CD14-positive monocyte (primary cell): ENCODE measurements around the gene PLA2G2E. TPM values are rescaled to one million over a fixed set of nuclear protein-coding genes. Genes with fewer than 3 reads are reported as not detected.

Source experiments
- DNase-seq, 3 donors: peaks; one replicate each; pipeline ENCODE4 v3.0.0-alpha.2; 2011 to 2022
- H2AFZ ChIP-seq: 2 replicates; pipeline ENCODE4 v1.6.0; 2012; ENCODE audit warnings: mild to moderate bottlenecking, low read depth, low read length, inconsistent platforms; ENCODE audit not compliant: insufficient read depth, poor library complexity, severe bottlenecking
- H3K27ac ChIP-seq, 2 donors: 1 replicate in 1 of 2; 2 replicates in 1 of 2; pipeline ENCODE4 v1.5.1; 2012 to 2013; ENCODE audit warnings: low read length in 2 of 2, control low read depth in 1 of 2, inconsistent platforms in 1 of 2, low read depth in 1 of 2, mild to moderate bottlenecking in 1 of 2
- H3K27me3 ChIP-seq, 2 donors: one replicate each; pipeline versions ENCODE4 v1.6.0 to v1.6.1; 2011 to 2013; ENCODE audit warnings: low read length in 2 of 2; ENCODE audit not compliant: control insufficient read depth in 2 of 2, insufficient read depth in 2 of 2
- H3K36me3 ChIP-seq, 2 donors: replicated peaks in 1 of 2; 1 replicate in 1 of 2; 2 replicates in 1 of 2; pipeline versions ENCODE4 v1.5.1 to v1.6.1; 2012 to 2013; ENCODE audit warnings: low read length in 2 of 2, control low read depth in 1 of 2, inconsistent platforms in 1 of 2, mild to moderate bottlenecking in 1 of 2; ENCODE audit not compliant: insufficient read depth in 2 of 2, control insufficient read depth in 1 of 2
- H3K4me1 ChIP-seq, 2 donors: 1 replicate in 1 of 2; 2 replicates in 1 of 2; pipeline versions ENCODE4 v1.5.1 to v1.6.1; 2012 to 2013; ENCODE audit warnings: low read length in 2 of 2, control low read depth in 1 of 2, inconsistent platforms in 1 of 2, mild to moderate bottlenecking in 1 of 2, moderate library complexity in 1 of 2; ENCODE audit not compliant: insufficient read depth in 2 of 2, control insufficient read depth in 1 of 2
- H3K4me2 ChIP-seq: replicated peaks from 2 replicates; pipeline ENCODE3; 2012; ENCODE audit warnings: low read length, moderate library complexity, mild to moderate bottlenecking; ENCODE audit not compliant: poor library complexity, severe bottlenecking; ENCODE audit errors: extremely low read depth
- H3K4me3 ChIP-seq, 3 experiments: fragments of 200-600 bp in 1 of 3; sonication (generic) in 1 of 3; replicated peaks in 1 of 3; 1 replicate in 2 of 3; 2 replicates in 1 of 3; pipeline ENCODE4 v1.5.1; 2011 to 2013; ENCODE audit warnings: low read length in 3 of 3, mild to moderate bottlenecking in 3 of 3, control low read depth in 2 of 3, low read depth in 2 of 3, inconsistent platforms in 1 of 3, moderate library complexity in 1 of 3
- H3K79me2 ChIP-seq: 2 replicates; pipeline ENCODE4 v1.6.0; 2012; ENCODE audit warnings: mild to moderate bottlenecking, control low read depth, inconsistent platforms, low read length, moderate library complexity; ENCODE audit not compliant: insufficient read depth
- H3K9ac ChIP-seq: 2 replicates; pipeline ENCODE4 v1.6.0; 2017; ENCODE audit warnings: low read length, mild to moderate bottlenecking; ENCODE audit not compliant: insufficient read depth, poor library complexity, severe bottlenecking
- H3K9me3 ChIP-seq, 2 donors: replicated peaks in 1 of 2; 1 replicate in 1 of 2; 2 replicates in 1 of 2; pipeline versions ENCODE4 v1.5.1 to v1.6.1; 2012 to 2013; ENCODE audit warnings: low read length in 2 of 2, control low read depth in 1 of 2; ENCODE audit not compliant: control insufficient read depth in 1 of 2, insufficient read depth in 1 of 2
- H4K20me1 ChIP-seq: 2 replicates; pipeline ENCODE4 v1.6.0; 2012; ENCODE audit warnings: mild to moderate bottlenecking, low read length, control low read depth, moderate library complexity; ENCODE audit not compliant: insufficient read depth
- H3K27ac Mint-ChIP-seq, 7 donors: one replicate each; pipeline ENCODE4 v1.8.0; 2020; ENCODE audit warnings: mild to moderate bottlenecking in 7 of 7, mixed read lengths in 7 of 7, moderate library complexity in 6 of 7, inconsistent platforms in 2 of 7
- H3K27me3 Mint-ChIP-seq, 3 donors: one replicate each; pipeline ENCODE4 v1.8.0; 2021 to 2022; ENCODE audit warnings: low read depth in 3 of 3, mild to moderate bottlenecking in 3 of 3, mixed read lengths in 3 of 3, moderate library complexity in 3 of 3, inconsistent platforms in 1 of 3
- H3K36me3 Mint-ChIP-seq, 2 donors: one replicate each; pipeline ENCODE4 v1.8.0; 2020; ENCODE audit warnings: mixed read lengths in 2 of 2, inconsistent platforms in 1 of 2, mild to moderate bottlenecking in 1 of 2
- H3K4me1 Mint-ChIP-seq: one replicate; pipeline ENCODE4 v1.8.0; 2020; ENCODE audit warnings: mild to moderate bottlenecking, mixed read lengths
- H3K4me3 Mint-ChIP-seq, 2 donors: one replicate each; pipeline ENCODE4 v1.8.0; 2020; ENCODE audit warnings: mild to moderate bottlenecking in 2 of 2, mixed read lengths in 2 of 2, moderate library complexity in 1 of 2
- H3K9me3 Mint-ChIP-seq, 7 donors: one replicate each; pipeline ENCODE4 v1.8.0; 2020 to 2022; ENCODE audit warnings: mixed read lengths in 7 of 7, mild to moderate bottlenecking in 6 of 7, moderate library complexity in 6 of 7, inconsistent platforms in 2 of 7
- WGBS: methylation state at CpG from one replicate; pipeline ENCODE4 v1.1.5; 2013; ENCODE audit warnings: missing lambda C conversion rate; ENCODE audit not compliant: insufficient coverage; 5-methylcytosine and 5-hydroxymethylcytosine counted together
- intact Hi-C, 2 donors: fragments of 100-400 bp; cut with micrococcal nuclease; formaldehyde crosslinking; loops; one replicate each; pipeline versions ENCODE4 v1.15.0 to v1.15.1; 2023
- polyA plus RNA-seq, 3 donors: library from polyadenylated mRNA; depleted of rRNA in 1 of 3; unstranded in 2 of 3; stranded (reverse) in 1 of 3; fragments of 300-500 nt in 2 of 3; fragments of >200 nt in 1 of 3; fragmentation: Illumina TruSeq in 2 of 3; gene quantifications; 1 replicate in 2 of 3; 2 replicates in 1 of 3; pipeline ENCODE4 v1.2.3, GENCODE V29; 2012 to 2021
- TF ChIP-seq, protein P1 (sequence below): fragments of 200-600 bp; IDR thresholded peaks from one replicate; pipeline ENCODE4 v1.8.0; 2022; ENCODE audit warnings: antibody characterized with exemption, mild to moderate bottlenecking

Gene PLA2G2E
- polyA plus RNA-seq, 3 donors, result not detected

DNA sequence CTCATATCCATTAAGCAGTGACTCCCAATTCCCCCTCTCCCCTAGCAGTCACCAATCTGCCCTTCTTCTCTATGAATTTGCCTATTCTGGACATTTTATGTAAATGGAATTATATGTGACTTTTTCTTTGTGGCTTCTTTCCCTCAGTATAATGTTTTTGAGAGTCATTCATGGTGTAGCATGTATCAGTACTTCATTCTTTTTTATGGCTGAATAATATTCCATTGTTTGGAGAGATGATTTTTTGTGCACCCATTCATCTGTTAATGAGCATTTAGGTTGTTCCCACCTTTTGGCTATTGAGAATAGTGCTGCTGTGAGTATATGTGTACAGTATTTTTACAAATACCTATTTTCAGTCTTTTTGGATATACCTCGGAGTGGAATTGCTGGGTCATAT is 21.8 kb downstream of the PLA2G2E start:
- no peak overlapping the region for H3K4me3 ChIP-seq
- intact Hi-C loops, result no loop called here
- H3K4me2 ChIP-seq, result no peak overlapping the region
- no peak overlapping the region for H2AFZ ChIP-seq
- H3K79me2 ChIP-seq, result no peaks in the 10 kb centered on the region
- peaks cover 51 to 88% of the 10 kb centered on the region in 2 donors for H3K36me3 ChIP-seq
- no peak overlapping the region for H3K27ac ChIP-seq
- WGBS, result no CpG with 5 or more reads among the region's 1 CpG
- no peak overlapping the region for H3K9ac ChIP-seq
- no peaks in the 10 kb centered on the region for H3K4me1 ChIP-seq
- no peaks in the 10 kb centered on the region for H4K20me1 ChIP-seq
- no peak overlapping the region for H3K27ac Mint-ChIP-seq
- no peaks in the 10 kb centered on the region for H3K27me3 Mint-ChIP-seq
- H3K4me3 Mint-ChIP-seq, result no peak overlapping the region
- TF ChIP-seq, protein P1, sequence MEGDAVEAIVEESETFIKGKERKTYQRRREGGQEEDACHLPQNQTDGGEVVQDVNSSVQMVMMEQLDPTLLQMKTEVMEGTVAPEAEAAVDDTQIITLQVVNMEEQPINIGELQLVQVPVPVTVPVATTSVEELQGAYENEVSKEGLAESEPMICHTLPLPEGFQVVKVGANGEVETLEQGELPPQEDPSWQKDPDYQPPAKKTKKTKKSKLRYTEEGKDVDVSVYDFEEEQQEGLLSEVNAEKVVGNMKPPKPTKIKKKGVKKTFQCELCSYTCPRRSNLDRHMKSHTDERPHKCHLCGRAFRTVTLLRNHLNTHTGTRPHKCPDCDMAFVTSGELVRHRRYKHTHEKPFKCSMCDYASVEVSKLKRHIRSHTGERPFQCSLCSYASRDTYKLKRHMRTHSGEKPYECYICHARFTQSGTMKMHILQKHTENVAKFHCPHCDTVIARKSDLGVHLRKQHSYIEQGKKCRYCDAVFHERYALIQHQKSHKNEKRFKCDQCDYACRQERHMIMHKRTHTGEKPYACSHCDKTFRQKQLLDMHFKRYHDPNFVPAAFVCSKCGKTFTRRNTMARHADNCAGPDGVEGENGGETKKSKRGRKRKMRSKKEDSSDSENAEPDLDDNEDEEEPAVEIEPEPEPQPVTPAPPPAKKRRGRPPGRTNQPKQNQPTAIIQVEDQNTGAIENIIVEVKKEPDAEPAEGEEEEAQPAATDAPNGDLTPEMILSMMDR, result no peak
- DNase-seq, result no peak
- no peaks in the 10 kb centered on the region for H3K9me3 ChIP-seq
- H3K36me3 Mint-ChIP-seq, result peaks cover 63 to 77% of the 10 kb centered on the region in 2 donors
- no peaks in the 10 kb centered on the region for H3K4me1 Mint-ChIP-seq
- H3K27me3 ChIP-seq, result no peaks in the 10 kb centered on the region
- H3K9me3 Mint-ChIP-seq, result no peaks in the 10 kb centered on the region

- peaks cover 62 to 64% of the 10 kb centered on the region in 2 donors for H3K36me3 Mint-ChIP-seq
- H3K79me2 ChIP-seq, result no peaks in the 10 kb centered on the region
These were observed 29.2 kb downstream of the PLA2G2E start for GRCh38 chr1:19894218-19894617.

More at GRCh38 chr1:19894218-19894617, 29.2 kb downstream of the PLA2G2E start:
- Histone ChIP-seq H3K9me3 (no peaks in the 10 kb centered on the region), H3K36me3 (peaks cover 54 to 91% of the 10 kb centered on the region in 2 donors), H3K27ac (no peak overlapping the region), H3K9ac (no peak overlapping the region), H3K4me2 (no peak overlapping the region), H2AFZ (no peak overlapping the region), H3K4me3 (no peak overlapping the region), H3K4me1 (no peaks in the 10 kb centered on the region), H4K20me1 (peaks cover 4% of the 10 kb centered on the region), H3K27me3 (no peaks in the 10 kb centered on the region)
- no CpG with 5 or more reads among the region's 5 CpGs for WGBS
- intact Hi-C loops, result no loop called here
- no peak overlapping the region for H3K4me3 Mint-ChIP-seq
- TF ChIP-seq, protein P1, result no peak
- H3K27ac Mint-ChIP-seq, result no peak overlapping the region
- H3K9me3 Mint-ChIP-seq, result no peaks in the 10 kb centered on the region
- DNase-seq, result no peak
- H3K27me3 Mint-ChIP-seq, result no peaks in the 10 kb centered on the region
- H3K4me1 Mint-ChIP-seq, result peaks cover 7% of the 10 kb centered on the region
